Naive B cell (primary cell): ENCODE measurements around the gene ME2. TPM values are rescaled to one million over a fixed set of nuclear protein-coding genes. Genes with fewer than 3 reads are reported as not detected.
A peak's percentile ranks its signal among the peaks of the same experiment; 100 is the strongest.
"Not testable (repeated sequence)": the region's sequence is repeated elsewhere in the genome, so short reads cannot be mapped to it uniquely, and the experiment has no call there.

Experiments
- ATAC-seq, 2 donors: fragments of 150-1000 bp; cut with Tn5 transposase; 2 replicates each; pipeline ENCODE4 v1.10.0; 2021; ENCODE audit warnings: low read depth in 2 of 2, mild to moderate bottlenecking in 2 of 2, moderate library complexity in 2 of 2
- DNase-seq: peaks from one replicate; pipeline ENCODE4 v3.0.0; 2022
- H3K27ac Mint-ChIP-seq, 6 donors: one replicate each; pipeline ENCODE4 v1.8.0; 2020 to 2022; ENCODE audit warnings: mild to moderate bottlenecking in 6 of 6, mixed read lengths in 6 of 6, moderate library complexity in 5 of 6, inconsistent platforms in 2 of 6
- H3K27me3 Mint-ChIP-seq, 3 donors: one replicate each; pipeline ENCODE4 v1.8.0; 2021 to 2022; ENCODE audit warnings: mixed read lengths in 3 of 3, mild to moderate bottlenecking in 1 of 3
- H3K36me3 Mint-ChIP-seq, 2 donors: one replicate each; pipeline ENCODE4 v1.8.0; 2020 to 2022; ENCODE audit warnings: mixed read lengths in 2 of 2, inconsistent platforms in 1 of 2, mild to moderate bottlenecking in 1 of 2
- H3K4me1 Mint-ChIP-seq, 3 donors: one replicate each; pipeline ENCODE4 v1.8.0; 2020 to 2022; ENCODE audit warnings: mixed read lengths in 3 of 3, inconsistent platforms in 1 of 3, mild to moderate bottlenecking in 1 of 3, moderate library complexity in 1 of 3
- H3K4me3 Mint-ChIP-seq, 8 donors: one replicate each; pipeline ENCODE4 v1.8.0; 2020 to 2022; ENCODE audit warnings: mild to moderate bottlenecking in 8 of 8, mixed read lengths in 8 of 8, moderate library complexity in 8 of 8, inconsistent platforms in 2 of 8
- H3K9me3 Mint-ChIP-seq, 7 donors: one replicate each; pipeline ENCODE4 v1.8.0; 2020 to 2022; ENCODE audit warnings: mixed read lengths in 7 of 7, mild to moderate bottlenecking in 5 of 7, inconsistent platforms in 2 of 7, moderate library complexity in 1 of 7
- polyA plus RNA-seq, 6 donors: library from polyadenylated mRNA; unstranded; fragments of 300-500 nt; fragmentation: Illumina TruSeq; gene quantifications; one replicate each; pipeline ENCODE4 v1.2.3, GENCODE V29; 2021; ENCODE audit warnings: low read depth in 6 of 6

Gene ME2
- polyA plus RNA-seq, result 10 to 100 TPM; 50.3 to 62.4 (median 57.8) TPM

GRCh38 chr18:50878345-50879301 is at the start of gene ME2:
Gene ME2, plus strand, starts transcription at chr18:50879118. Its CDS starts 16,703 bp downstream, at chr18:50895821.
- Mint-ChIP-seq H3K4me1 (peaks cover 19 to 29% (median 21%) of the 10 kb centered on the region in 3 donors), H3K9me3 (no peaks in the 10 kb centered on the region), H3K4me3 (peak within 1 kb of the TSS; percentile 94 to 99 (median 98)), H3K27ac (peak within 1 kb of the TSS; percentile 94 to 99 (median 98)), H3K36me3 (peaks cover 0 to under 1% of the 10 kb centered on the region in 2 donors), H3K27me3 (peaks cover 0 to 5% (median 0%) of the 10 kb centered on the region in 3 donors)
- DNase-seq (peak; percentile 95), ATAC-seq (peak; percentile 89 to 90)

GRCh38 chr18:50829644-50830043 is 49.3 kb upstream of the ME2 start:
- DNase-seq, result no peak

GRCh38 chr18:50830544-50830943 is 48.4 kb upstream of the ME2 start:
- H3K4me1 Mint-ChIP-seq, result peaks cover 3 to 21% (median 12%) of the 10 kb centered on the region in 3 donors
- no peaks in the 10 kb centered on the region for H3K36me3 Mint-ChIP-seq
- H3K9me3 Mint-ChIP-seq, result no peaks in the 10 kb centered on the region
- H3K27me3 Mint-ChIP-seq, result no peaks in the 10 kb centered on the region
- H3K27ac Mint-ChIP-seq, result peak overlapping the region in 5 of 6 donors; percentile 39 to 97 (median 65)
- peak overlapping the region in 1 of 8 donors; percentile 11 for H3K4me3 Mint-ChIP-seq
- DNase-seq, result no peak
- ATAC-seq, result peak; percentile 88 to 93

More at GRCh38 chr18:50829644-50830043, 49.3 kb upstream of the ME2 start:
- no peaks in the 10 kb centered on the region for H3K9me3 Mint-ChIP-seq
- H3K27ac Mint-ChIP-seq, result no peak overlapping the region
- H3K27me3 Mint-ChIP-seq, result no peaks in the 10 kb centered on the region
- no peak overlapping the region for H3K4me3 Mint-ChIP-seq
- no peak for ATAC-seq
- H3K36me3 Mint-ChIP-seq, result no peaks in the 10 kb centered on the region
- H3K4me1 Mint-ChIP-seq, result peaks cover 3 to 19% (median 12%) of the 10 kb centered on the region in 3 donors

- no peak for DNase-seq
- Mint-ChIP-seq H3K36me3 (no peaks in the 10 kb centered on the region), H3K4me3 (no peak overlapping the region), H3K4me1 (peaks cover 13 to 39% (median 28%) of the 10 kb centered on the region in 3 donors), H3K27me3 (no peaks in the 10 kb centered on the region), H3K27ac (peak overlapping the region in 1 of 6 donors; percentile 28), H3K9me3 (no peaks in the 10 kb centered on the region)
- no peak for ATAC-seq
Observed at GRCh38 chr18:50832754-50833153, 46.2 kb upstream of the ME2 start.

- not testable (repeated sequence) for H3K4me3 Mint-ChIP-seq, H3K27me3 Mint-ChIP-seq, DNase-seq, ATAC-seq, H3K36me3 Mint-ChIP-seq, H3K27ac Mint-ChIP-seq, H3K9me3 Mint-ChIP-seq
- peaks cover 13 to 39% (median 28%) of the 10 kb centered on the region in 3 donors for H3K4me1 Mint-ChIP-seq
Observed at GRCh38 chr18:50833496-50833895, 45.4 kb upstream of the ME2 start.

GRCh38 chr18:50836521-50836957 is 42.4 kb upstream of the ME2 start:
- Mint-ChIP-seq H3K9me3 (no peaks in the 10 kb centered on the region), H3K4me1 (peaks cover 10 to 23% (median 16%) of the 10 kb centered on the region in 3 donors), H3K4me3 (peak overlapping the region in 7 of 8 donors; percentile 11 to 85 (median 52)), H3K36me3 (no peaks in the 10 kb centered on the region), H3K27ac (peak overlapping the region in 3 of 6 donors; percentile 36 to 62 (median 50)), H3K27me3 (peaks cover 0 to 5% (median 0%) of the 10 kb centered on the region in 3 donors)
- ATAC-seq (peak; percentile 83 to 91), DNase-seq (peak; percentile 36)

GRCh38 chr18:50839341-50839740 is 39.6 kb upstream of the ME2 start:
- DNase-seq, result no peak
- Mint-ChIP-seq H3K27ac (no peak overlapping the region), H3K9me3 (no peaks in the 10 kb centered on the region), H3K4me1 (peaks cover 10 to 20% (median 16%) of the 10 kb centered on the region in 3 donors), H3K36me3 (peaks cover 0 to 3% of the 10 kb centered on the region in 2 donors), H3K27me3 (peaks cover 0 to 5% (median 3%) of the 10 kb centered on the region in 3 donors), H3K4me3 (no peak overlapping the region)
- ATAC-seq, result no peak

GRCh38 chr18:50839996-50840395 is 38.9 kb upstream of the ME2 start:
- peak overlapping the region in 1 of 6 donors; percentile 94 for H3K27ac Mint-ChIP-seq

GRCh38 chr18:50842846-50843245 is 36.1 kb upstream of the ME2 start:
- H3K4me1 Mint-ChIP-seq, result peaks cover 0 to 4% (median 0%) of the 10 kb centered on the region in 3 donors
- H3K27me3 Mint-ChIP-seq, result peaks cover 8 to 16% (median 11%) of the 10 kb centered on the region in 3 donors
- peak overlapping the region in 1 of 6 donors; percentile 26 for H3K27ac Mint-ChIP-seq
- H3K36me3 Mint-ChIP-seq, result peaks cover 0 to 8% of the 10 kb centered on the region in 2 donors
- H3K4me3 Mint-ChIP-seq, result no peak overlapping the region
- ATAC-seq (no peak), DNase-seq (no peak)
- H3K9me3 Mint-ChIP-seq, result peaks cover 0 to 4% (median 0%) of the 10 kb centered on the region in 7 donors

More at GRCh38 chr18:50839996-50840395, 38.9 kb upstream of the ME2 start:
- no peaks in the 10 kb centered on the region for H3K9me3 Mint-ChIP-seq
- H3K4me1 Mint-ChIP-seq, result peaks cover 10 to 20% (median 16%) of the 10 kb centered on the region in 3 donors
- H3K27me3 Mint-ChIP-seq, result peaks cover 0 to 5% (median 4%) of the 10 kb centered on the region in 3 donors
- H3K36me3 Mint-ChIP-seq, result peaks cover 0 to 3% of the 10 kb centered on the region in 2 donors
- H3K4me3 Mint-ChIP-seq, result no peak overlapping the region
- no peak for DNase-seq
- no peak for ATAC-seq

- Mint-ChIP-seq H3K36me3 (peaks cover 0 to 8% of the 10 kb centered on the region in 2 donors), H3K9me3 (peaks cover 0 to 4% (median 0%) of the 10 kb centered on the region in 7 donors), H3K4me1 (peaks cover 0 to 4% (median 0%) of the 10 kb centered on the region in 3 donors), H3K4me3 (no peak overlapping the region), H3K27ac (no peak overlapping the region), H3K27me3 (peaks cover 8 to 16% (median 13%) of the 10 kb centered on the region in 3 donors)
- ATAC-seq (no peak), DNase-seq (no peak)
Observed at GRCh38 chr18:50844554-50844953, 34.4 kb upstream of the ME2 start.

- Mint-ChIP-seq H3K4me1 (peaks cover 0 to 4% (median 0%) of the 10 kb centered on the region in 3 donors), H3K4me3 (no peak overlapping the region), H3K27me3 (peaks cover 8 to 17% (median 16%) of the 10 kb centered on the region in 3 donors), H3K36me3 (peaks cover 0 to 8% of the 10 kb centered on the region in 2 donors), H3K9me3 (peaks cover 0 to 4% (median 0%) of the 10 kb centered on the region in 7 donors), H3K27ac (no peak overlapping the region)
- no peak for DNase-seq
- no peak for ATAC-seq
Observed at GRCh38 chr18:50844960-50845359, 34.0 kb upstream of the ME2 start.

- H3K9me3 Mint-ChIP-seq, result peaks cover 0 to 4% (median 0%) of the 10 kb centered on the region in 7 donors
- H3K4me1 Mint-ChIP-seq, result peaks cover 0 to 4% (median 0%) of the 10 kb centered on the region in 3 donors
- peaks cover 0 to 8% of the 10 kb centered on the region in 2 donors for H3K36me3 Mint-ChIP-seq
- no peak overlapping the region for H3K4me3 Mint-ChIP-seq
- ATAC-seq (no peak), DNase-seq (no peak)
- peaks cover 8 to 16% (median 13%) of the 10 kb centered on the region in 3 donors for H3K27me3 Mint-ChIP-seq
- H3K27ac Mint-ChIP-seq, result no peak overlapping the region
Observed at GRCh38 chr18:50847192-50847591, 31.7 kb upstream of the ME2 start.

- H3K27ac Mint-ChIP-seq, result peak overlapping the region in 1 of 6 donors; percentile 9
- ATAC-seq (no peak), DNase-seq (no peak)
- no peak overlapping the region for H3K4me3 Mint-ChIP-seq
- H3K9me3 Mint-ChIP-seq, result peaks cover 0 to 10% (median 0%) of the 10 kb centered on the region in 7 donors
- peaks cover 11 to 25% (median 21%) of the 10 kb centered on the region in 3 donors for H3K27me3 Mint-ChIP-seq
- peaks cover 5 to 7% of the 10 kb centered on the region in 2 donors for H3K36me3 Mint-ChIP-seq
- peaks cover 0 to 7% (median 0%) of the 10 kb centered on the region in 3 donors for H3K4me1 Mint-ChIP-seq
Observed at GRCh38 chr18:50848061-50848551, 30.8 kb upstream of the ME2 start.
